ENCODE results near the gene CFL1.

Gene CFL1

DNA sequence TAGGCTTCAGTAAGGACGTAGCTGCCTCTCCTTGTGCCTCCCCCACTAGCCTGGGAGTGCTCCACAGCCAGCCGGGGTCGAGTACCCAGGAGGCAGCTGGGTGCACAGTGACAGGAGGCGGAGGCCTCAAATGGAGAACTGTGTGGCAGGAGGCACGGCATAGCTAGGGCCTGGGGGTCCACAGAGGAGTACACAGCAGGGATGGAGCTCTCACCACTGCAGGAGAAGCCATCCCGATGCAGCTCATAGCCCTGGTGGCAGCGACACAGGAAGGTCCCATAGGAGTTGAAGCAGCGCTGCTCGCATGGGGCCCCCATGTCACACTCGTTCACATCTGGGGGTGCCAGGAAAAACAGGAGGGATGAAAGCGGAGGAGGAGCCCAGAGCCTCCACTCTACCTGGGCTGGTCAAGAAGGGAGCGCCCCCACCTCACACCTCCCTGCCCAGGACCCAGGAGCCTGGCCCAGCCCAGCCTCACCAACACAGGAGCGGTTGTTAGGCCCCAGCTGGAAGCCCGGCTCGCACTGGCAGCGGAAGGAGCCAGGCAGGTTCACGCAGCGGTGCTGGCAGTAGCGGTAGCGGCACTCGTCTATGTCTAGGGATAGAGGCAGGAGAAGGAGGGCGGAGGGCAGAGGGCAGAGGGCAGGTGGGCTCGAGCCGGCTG is 11.8 kb upstream of the CFL1 start:
- DNase-seq = no peak

DNA sequence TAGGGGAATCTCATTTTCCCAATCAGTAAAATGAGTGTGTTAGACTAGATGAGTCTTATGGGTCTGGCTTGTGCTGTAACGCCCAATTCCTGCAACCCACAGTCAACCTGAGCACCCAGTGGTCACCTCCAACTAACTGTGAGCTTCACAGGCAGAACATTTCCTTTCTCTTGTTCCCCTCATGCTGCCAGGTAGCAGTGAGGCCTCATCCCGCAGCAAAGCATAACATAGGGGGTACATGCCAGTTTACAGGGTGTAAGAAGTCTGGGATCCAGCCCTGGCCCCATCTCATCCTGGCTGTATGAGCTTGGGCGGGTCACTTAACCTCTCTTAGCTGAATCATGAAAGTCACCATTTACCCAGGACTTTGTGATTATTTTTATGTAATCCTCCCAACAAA is 10.9 kb upstream of the CFL1 start:
- DNase-seq = no peak

DNA sequence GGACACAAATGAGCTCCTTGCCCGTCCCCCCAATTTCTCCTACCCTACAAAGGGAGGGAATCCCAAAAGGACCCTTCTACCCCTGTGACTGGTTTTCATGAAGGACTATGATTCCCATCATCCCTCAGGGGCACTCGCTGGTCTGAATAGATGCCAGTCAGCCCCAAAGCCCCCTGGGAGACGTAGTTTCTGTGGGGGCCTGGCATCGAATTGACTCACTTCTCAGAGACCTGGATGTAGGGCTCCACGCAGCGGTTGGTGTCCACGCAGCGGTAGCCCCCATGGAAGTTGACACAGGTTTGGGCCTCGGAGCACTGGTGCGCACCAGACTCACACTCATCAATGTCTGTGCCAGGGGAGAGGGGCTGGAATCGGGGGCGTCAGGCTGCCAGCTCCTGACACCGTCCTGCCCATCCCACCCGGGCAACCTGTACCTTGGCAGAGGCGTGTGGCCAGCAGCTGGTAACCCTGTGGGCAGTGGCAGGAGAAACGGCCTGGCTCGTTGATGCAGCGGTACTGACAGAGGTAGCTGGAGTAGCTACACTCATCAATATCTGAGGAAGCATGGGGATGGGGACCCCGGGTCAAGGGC is 10.2 kb upstream of the CFL1 start:
- DNase-seq = no peak

DNA sequence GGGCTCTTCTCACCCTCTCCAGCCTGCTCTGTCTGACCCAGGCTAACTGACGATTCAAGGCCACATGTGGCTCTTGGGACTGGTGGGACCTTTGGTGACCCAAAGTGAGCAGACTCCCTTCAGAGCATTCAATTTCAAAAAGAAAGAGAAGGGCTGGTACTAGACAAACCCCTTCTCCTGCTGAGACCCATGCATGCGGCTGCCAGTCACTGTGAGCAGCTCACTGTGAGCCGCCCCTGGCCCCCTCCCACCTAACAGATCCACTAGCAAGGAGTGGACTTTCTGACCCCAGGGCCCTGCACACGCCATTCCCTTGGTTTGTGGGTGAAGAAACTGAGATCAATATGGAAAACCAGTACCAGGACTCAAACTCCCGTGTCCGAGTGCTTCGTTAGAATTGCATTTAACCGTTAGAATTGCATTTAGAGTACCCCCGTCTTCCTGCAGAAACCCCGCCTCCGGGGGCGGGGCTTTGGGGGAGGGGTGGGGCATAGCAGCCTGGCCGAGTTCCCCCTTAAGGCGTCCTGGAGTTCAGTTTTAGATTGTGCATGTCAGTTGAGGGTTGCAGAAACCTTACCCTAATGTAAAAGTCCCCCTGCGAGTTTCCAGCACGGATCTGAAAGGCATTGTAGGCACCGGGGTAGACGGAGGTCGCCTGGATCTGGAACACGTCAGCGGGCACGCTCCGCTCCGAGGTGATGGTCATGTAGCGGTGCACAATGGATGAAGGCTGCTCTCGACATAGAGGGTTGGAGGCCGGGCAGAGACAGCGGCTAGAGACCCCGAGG is 9.5 kb upstream of the CFL1 start:
- DNase-seq = no peak

DNA sequence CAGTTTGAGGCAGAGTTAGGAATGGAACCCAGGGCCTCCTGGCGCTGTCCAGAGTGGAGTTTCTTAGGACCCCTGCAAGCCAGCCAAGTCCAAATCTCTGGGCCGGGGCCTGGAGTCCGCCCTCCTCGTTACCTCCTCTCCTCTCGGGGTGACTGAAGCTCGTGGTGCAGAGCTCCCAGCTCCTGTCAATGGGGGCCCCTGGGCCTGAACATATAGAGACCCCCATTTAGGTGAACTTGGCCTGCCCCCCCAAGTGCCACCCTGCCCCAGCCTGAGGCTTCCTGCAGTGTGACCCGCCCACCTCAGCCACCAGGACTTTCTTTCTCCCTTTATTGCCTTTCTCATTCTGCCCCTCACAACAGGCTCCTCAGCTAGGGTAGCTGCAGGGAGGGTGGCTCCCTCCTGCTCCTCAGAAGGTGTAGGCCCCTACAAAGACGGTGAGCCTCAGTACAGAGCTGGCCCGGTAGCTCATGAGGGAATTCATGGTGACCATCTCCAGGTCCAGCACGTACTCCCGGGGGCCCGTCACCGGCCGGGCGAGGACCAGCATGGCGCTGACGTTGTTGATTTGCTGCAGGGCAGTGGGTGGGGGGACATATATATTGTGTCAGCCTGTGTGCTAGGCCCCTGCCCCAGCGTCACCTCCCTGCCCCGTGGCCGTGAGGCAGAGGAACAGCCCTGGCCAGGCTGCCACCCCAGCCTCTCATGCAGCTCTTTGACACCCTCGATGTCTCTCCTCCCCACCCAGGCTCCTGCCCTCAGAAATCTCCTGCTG is 8.7 kb upstream of the CFL1 start:
- no peak for DNase-seq

DNA sequence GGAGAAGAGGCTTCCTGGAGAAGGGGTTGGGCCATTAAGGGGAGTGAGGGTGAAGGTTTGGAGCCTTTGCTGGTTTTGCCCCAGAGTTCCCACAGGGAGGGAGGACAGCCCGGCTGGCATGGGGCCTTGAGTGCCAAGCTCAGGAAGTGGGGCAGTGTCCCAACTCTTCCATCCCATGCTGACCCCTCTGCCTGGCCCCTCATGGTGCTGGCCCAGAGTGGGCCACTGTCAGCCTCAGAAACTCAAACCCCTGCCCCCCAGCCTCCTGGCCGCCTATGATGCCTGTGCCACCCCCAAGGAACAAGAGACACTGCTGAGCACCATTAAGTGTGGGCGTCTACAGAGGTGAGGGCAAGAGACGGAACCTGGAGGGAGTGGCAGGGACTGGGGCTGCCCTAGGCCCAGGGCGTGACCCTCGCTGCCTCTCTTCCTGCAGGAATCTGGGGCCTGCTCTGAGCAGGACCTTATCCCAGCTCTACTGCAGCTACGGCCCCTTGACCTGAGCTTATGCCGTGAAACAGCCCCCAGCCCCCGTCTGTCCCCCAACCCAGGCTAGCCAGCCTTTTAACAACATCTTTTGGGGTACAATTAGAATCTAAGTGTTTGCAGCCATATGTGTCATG is 7.7 kb upstream of the CFL1 start:
- DNase-seq = no peak

DNA sequence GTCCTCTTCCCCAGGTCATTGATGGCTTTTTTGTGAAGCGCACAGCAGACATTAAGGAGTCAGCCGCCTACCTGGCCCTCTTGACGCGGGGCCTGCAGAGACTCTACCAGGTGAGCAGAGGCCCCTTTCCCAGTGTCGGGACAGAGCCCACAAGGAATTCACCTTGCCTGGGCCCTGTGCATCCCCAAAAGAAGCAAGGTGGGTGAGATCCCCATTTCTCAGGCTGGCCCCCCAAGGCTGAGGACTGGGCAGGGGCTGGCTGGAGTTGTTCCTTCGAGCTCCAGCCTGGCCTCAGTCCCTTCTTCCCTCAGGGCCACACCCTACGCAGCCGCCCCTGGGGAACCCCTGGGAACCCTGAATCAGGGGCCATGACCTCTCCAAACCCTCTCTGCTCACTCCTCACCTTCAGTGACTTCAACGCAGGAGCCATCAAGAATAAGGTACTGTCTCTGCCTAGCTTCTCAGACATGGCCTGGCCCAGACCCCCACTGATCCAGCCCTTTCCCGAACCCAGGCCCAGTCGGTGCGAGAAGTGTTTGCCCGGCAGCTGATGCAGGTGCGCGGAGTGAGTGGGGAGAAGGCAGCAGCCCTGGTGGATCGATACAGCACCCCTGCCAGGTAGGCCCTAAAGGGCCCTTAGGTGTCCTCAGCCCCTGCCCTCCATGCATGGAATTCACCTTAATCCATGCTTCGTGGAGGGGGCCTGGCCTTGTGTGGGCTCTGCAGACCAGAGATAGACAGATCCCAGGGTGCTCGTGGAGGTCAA is 6.9 kb upstream of the CFL1 start:
- no peak for DNase-seq

DNA sequence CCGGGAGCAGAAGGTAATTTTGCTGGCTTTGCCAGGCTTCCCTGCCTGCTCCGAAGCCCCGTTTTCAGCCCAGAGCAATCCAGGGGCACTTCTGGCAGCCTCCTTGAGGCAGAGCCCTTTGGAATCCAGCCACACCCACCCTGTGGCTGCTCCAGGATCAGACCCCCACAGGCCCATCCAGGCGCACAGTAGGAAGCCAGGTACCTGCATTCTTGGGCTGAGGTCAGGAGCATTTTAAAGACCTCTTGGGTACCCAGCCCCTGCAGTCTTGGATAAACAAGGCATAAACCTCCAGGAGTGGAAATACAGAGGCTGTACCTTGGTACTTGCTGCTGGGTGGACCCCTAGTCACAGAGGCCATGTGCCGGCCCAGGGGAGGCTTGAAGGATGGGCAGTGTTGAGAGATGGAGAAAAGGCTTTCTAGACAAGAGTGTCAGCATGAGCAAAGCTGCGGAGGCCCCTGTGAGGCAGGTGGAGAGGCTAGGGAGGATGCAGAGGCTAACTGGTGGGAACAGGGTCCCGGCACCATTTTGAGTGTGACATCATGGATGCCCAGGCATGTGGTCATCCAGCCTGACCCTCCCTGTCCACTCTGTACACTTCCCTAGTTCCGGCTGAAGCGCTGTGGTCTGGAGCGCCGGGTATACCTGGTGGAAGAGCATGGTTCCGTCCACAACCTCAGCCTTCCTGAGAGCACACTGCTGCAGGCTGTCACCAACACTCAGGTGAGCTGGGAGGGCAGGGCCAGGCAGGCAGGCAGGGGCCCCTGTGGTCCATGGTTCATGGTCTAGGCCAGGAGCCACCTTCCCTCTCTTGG is 6.1 kb upstream of the CFL1 start:
- DNase-seq = no peak

DNA sequence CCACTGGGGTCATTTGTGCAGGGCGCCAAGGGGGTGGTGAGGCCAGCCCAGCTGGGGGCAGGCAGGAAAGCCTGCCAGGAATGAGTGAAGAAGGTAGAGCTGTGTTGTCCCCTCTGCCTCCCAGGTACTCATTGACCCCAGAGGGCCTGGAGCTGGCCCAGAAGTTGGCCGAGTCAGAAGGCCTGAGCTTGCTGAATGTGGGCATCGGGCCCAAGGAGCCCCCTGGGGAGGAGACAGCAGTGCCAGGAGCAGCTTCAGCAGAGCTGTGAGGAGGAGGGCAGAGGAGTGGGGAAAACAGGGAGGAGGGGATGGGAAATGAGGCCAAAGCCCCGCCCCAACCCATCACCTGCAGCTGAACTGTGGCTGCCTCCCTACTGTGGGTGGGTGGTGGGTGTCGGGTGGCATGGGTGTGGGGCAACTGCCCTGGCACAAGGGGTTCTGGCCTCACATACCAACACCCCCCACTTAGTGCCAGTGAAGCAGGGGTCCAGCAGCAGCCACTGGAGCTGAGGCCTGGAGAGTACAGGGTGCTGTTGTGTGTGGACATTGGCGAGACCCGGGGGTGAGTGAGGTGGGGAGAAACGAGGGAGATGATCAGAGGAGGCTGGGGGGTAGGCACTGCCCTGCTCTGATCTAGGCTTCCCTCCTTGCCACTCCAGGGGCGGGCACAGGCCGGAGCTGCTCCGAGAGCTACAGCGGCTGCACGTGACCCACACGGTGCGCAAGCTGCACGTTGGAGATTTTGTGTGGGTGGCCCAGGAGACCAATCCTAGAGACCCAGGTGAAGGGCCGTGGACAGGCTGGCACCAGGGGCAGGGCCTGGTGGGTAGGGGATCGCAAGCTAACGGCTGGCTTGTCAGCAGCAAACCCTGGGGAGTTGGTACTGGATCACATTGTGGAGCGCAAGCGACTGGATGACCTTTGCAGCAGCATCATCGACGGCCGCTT is 5.2 kb upstream of the CFL1 start:
- no peak for DNase-seq

DNA sequence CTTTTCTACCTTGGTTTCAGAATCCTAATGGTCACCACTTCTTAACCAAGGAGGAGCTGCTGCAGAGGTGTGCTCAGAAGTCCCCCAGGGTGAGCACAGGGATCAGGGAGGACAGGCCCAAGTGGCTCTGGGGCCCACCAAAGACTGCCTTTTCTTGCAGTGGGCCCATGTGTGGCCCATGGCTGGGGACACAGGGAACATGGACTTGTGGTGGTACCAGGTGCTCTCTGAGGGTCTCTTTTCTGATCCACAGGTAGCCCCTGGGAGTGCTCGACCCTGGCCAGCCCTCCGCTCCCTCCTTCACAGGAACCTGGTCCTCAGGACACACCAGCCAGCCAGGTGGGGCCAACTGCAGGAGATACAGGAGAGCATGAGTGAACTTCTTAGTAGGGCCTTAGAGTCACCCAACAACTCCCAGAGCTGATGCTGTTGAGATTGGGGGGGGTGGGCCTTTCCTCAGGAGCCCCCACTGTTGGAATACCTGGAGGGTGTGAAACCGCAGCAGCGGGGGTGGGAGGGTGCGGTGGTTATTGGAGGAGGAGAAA is 4.3 kb upstream of the CFL1 start:
- DNase-seq = no peak

DNA sequence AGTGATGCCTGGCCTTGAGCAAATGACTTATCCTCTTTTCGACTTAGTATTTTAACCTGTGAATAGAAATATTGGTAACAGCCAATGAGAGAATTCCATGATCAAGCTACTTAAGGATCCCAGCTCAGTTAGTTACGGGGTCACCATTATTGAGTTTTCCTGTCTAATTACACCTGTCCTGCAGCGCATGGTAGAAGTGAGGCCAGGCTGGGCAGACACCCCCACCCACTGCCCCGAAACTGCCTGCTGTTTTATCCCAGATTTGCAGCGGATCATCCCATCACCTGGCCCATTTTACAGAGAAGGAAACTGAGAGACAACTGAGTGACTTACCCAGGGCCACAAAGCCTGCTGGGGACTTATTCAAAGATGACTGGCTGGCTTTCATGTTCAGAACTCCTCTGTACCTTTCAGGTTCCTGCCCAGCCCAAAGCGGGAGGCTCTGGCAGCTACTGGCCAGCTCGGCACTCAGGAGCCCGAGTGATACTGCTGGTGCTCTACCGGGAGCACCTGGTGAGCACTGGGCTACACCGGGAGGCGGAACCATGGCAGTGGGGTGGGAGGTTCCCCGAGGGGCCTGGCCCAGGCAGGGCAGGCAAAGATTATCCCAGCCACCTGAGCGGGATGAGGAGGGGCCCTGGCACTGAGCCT is 3.7 kb upstream of the CFL1 start:
- DNase-seq = no peak

DNA sequence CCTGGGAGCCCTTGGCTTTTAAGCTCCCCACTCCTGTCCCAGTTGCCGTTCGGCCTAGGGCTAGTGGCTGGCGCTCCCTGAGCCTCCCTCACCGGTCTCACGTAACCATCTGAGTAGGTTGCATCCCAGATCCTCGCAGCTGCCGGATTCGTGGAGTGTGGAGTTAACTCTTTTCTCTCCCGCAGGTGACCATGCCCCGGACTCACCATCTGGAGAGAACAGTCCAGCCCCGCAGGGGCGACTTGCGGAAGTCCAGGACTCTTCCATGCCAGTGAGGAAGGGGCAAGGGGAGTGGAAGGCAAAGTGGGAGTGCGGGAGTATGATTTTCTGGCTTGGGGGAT is 3.2 kb upstream of the CFL1 start:
- no peak for DNase-seq

DNA sequence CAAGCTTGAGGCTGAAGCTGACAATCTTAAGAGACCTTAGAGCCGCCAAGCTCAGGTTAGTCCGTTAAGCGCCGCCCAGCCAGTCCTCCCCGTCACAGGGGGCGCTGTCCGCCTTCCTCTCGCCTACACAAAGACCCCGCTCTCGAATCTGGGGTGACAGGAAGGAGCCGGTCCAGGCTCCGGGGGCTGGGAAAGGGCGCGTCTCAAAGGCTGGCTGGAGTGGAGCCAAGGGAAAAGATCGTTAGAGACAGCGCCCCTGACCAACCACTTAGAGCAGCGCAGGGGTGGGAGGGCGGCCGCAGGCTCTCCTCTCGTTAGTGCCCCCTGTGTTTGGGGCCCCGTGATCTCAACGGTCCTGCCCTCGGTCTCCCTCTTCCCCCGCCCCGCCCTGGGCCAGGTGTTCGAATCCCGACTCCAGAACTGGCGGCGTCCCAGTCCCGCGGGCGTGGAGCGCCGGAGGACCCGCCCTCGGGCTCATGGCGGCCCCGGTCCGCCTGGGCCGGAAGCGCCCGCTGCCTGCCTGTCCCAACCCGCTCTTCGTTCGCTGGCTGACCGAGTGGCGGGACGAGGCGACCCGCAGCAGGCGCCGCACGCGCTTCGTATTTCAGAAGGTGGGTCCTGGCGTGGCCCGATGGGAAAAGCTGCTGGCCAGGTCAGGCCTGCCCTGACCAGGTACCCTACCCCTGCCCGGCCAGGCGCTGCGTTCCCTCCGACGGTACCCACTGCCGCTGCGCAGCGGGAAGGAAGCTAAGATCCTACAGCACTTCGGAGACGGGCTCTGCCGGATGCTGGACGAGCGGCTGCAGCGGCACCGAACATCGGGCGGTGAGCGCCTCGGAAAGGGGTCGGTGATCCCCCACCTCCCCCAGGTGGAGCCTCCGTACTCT is 2.5 kb upstream of the CFL1 start, which contains the start of gene MUS81:
Gene MUS81 (plus strand): TSS at position 156 of the 887 bp plus-strand sequence. CDS start 321 bp downstream, at position 477.
- peak; percentile 92 for DNase-seq

DNA sequence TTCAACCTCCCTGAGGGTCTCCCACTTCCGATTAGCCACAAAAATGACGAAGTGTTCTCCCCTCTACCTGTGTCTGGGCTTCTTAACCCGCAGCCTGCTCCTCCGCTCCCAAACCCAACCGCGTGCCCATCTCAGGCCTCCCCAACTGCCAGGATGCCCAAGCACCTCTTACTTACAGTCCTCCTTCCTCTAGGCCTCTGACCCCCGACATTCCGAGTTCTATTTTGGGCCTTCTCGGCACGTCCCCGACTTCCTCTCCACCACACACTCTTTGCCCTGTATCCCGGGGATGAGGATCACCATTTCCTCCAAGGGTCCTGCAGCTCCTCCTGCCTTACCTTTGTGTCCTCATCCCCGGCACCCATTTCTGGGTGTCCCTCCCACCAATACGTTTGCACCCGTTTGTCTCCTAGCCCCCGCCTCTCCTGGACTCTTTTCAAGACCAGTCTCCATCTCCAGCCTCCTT is 1.9 kb upstream of the CFL1 start:
- DNase-seq = no peak

DNA sequence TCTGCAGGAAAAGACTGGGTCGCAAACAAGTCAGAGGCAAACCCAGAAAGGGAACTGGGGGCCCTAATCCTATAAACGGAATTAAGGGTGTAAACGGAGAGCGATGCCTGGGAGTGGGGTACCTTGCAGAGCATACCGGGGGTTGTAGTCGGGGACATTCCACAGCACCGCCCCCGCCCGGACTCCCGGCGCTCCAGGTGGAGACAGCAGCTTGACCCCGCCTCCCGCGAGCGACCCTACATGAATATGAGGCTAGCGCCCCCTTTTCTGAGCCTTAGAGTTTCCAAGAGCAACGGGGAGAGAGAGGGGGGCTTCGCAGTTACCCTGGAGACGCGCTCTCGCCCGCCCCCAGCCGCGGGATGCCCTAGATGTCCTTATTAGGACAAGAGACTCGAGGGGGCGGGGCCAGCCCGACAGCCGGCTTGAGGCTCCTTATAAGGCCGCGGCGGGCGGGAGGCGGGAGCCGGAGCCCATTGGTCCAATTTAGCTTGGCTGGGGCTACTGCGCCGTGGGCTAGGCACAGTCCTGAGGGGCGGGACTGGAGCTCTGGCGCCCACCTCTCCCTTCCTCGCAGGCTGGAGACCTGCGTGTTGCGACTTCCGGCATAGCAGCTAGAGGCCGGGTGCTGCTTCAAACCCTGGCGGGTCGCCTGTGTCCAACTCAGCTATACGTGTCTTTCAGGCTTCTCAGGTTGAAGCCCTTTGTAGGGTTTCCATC is 1.3 kb upstream of the CFL1 start:
- peak; percentile 93 for DNase-seq

DNA sequence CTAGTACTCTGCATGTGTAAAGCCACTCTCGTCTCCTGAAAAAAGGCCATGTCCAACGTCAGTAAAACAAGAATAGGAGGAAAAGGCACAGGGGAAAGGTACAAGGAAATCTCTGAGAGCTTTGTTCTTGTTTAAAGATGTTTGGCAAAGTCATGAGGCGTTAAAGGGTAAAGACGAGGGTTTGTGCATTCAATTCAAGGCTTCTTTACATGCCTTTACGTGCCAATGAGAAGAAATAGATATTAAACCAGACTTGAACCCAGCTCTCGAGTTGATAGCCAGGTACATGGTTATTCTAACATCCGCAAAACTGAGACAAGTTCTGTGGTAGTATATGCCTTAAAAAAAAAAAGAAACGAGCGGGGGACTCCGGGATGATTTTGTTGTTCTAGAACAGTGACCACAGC is 704 bp upstream of the CFL1 start:
- DNase-seq = no peak

DNA sequence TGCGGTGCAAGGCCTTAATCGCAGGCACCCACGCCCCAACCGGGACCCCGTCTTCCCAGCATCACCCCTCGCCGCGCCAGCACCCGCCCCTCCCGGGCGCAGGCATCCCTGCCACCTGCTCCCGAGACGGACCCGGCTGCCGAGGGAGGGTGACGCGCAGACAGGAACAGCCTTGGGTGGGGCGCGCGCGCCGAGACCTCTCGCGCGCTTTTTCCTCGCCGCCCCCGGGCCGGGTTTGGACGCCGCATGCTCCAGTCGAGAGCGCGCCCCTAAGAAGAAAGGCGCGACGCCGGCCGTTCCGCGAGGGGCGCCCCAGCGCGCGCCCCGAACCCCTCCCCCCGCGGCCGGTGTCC is 504 bp downstream of the CFL1 start:
- DNase-seq = peak; percentile 62

Data from central memory CD4-positive, alpha-beta T cell (primary cell).